ENCODE measurements around the gene PTPRK.

DNA sequence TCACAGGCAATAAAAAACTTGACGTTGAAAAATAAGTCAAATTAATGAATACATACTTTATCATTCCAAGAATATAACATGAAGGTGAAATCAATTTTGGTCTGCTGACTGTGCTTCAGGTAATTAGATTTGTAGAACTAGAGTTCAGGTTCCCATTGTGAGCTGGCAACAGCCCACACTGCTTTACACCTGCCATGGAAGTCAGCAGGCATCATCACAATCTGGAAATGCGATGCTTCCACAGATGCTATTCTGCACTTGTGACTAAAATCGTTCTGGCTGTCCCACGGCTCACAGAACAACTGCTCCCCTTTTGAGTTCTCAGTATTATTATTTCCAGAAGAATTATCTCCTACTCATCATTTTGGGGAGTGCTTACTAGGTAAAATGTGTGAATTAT, 556.9 kb downstream of the PTPRK start:
- TF ChIP-seq POLR2A (IDR thresholded peaks at IDR 0.05) (no peak), CTCF (IDR thresholded peaks at IDR 0.05) (no peak)
